ENCODE measurements around the gene THRAP3.

Gene THRAP3, protein sequence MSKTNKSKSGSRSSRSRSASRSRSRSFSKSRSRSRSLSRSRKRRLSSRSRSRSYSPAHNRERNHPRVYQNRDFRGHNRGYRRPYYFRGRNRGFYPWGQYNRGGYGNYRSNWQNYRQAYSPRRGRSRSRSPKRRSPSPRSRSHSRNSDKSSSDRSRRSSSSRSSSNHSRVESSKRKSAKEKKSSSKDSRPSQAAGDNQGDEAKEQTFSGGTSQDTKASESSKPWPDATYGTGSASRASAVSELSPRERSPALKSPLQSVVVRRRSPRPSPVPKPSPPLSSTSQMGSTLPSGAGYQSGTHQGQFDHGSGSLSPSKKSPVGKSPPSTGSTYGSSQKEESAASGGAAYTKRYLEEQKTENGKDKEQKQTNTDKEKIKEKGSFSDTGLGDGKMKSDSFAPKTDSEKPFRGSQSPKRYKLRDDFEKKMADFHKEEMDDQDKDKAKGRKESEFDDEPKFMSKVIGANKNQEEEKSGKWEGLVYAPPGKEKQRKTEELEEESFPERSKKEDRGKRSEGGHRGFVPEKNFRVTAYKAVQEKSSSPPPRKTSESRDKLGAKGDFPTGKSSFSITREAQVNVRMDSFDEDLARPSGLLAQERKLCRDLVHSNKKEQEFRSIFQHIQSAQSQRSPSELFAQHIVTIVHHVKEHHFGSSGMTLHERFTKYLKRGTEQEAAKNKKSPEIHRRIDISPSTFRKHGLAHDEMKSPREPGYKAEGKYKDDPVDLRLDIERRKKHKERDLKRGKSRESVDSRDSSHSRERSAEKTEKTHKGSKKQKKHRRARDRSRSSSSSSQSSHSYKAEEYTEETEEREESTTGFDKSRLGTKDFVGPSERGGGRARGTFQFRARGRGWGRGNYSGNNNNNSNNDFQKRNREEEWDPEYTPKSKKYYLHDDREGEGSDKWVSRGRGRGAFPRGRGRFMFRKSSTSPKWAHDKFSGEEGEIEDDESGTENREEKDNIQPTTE

DNA sequence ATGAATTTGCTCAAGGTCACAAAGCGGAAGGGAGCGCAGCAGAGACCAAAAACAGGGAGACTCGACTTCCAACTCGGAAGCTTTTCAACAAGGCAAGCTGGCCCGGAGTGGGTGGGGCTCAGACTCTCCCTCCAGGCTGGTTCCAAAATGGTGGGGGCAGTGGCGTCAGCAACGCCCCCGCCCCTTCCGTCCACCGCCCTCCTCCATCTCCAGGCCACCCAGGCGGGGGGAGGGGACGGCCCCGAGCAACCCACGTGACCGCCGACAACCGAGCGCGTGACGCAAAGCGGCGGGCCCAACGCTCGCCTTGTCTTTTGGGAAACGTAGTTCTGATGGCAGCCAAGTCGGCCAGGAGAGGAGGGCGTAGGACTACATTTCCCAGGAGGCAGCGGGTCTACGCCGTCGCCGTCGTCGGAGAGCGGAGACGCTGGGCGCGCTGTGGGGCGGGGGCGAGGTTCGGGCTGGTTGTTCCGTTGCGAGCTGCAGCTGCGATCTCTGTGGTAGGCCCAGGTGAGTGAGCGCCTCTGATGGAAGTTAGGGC is at the start of gene THRAP3:
TSS of gene THRAP3 (plus strand) at position 448 of the 541 bp plus-strand sequence. CDS start 58,121 bp downstream, outside the sequence.
- peak within 1 kb of the TSS; percentile 95 for H3K27ac ChIP-seq
- TF ChIP-seq, protein P1, sequence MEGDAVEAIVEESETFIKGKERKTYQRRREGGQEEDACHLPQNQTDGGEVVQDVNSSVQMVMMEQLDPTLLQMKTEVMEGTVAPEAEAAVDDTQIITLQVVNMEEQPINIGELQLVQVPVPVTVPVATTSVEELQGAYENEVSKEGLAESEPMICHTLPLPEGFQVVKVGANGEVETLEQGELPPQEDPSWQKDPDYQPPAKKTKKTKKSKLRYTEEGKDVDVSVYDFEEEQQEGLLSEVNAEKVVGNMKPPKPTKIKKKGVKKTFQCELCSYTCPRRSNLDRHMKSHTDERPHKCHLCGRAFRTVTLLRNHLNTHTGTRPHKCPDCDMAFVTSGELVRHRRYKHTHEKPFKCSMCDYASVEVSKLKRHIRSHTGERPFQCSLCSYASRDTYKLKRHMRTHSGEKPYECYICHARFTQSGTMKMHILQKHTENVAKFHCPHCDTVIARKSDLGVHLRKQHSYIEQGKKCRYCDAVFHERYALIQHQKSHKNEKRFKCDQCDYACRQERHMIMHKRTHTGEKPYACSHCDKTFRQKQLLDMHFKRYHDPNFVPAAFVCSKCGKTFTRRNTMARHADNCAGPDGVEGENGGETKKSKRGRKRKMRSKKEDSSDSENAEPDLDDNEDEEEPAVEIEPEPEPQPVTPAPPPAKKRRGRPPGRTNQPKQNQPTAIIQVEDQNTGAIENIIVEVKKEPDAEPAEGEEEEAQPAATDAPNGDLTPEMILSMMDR (conservative IDR thresholded peaks at IDR 0.05), result no peak

DNA sequence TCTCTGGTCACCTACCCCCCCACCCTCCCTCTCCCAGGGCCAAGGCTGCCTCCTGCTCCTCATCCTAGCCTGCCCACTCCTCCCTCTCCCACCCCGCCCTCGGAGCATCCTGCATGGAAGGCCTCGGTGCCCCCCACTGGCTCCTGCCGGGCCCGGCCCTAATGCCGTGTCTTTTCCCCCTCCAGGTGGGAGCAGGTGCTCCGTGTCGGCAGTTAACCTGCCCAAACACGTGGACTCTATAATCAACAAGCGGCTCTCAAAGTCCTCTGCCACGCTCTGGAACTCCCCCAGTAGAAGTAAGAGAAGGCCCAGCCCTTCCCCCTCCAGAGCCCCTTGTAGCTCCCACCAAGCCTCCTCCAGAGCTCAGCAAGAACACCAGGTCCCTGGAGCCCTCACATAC is 49.5 kb upstream of the THRAP3 start:
- H3K27ac ChIP-seq, result no peak overlapping the region
- TF ChIP-seq, protein P1 (conservative IDR thresholded peaks at IDR 0.05), result no peak

DNA sequence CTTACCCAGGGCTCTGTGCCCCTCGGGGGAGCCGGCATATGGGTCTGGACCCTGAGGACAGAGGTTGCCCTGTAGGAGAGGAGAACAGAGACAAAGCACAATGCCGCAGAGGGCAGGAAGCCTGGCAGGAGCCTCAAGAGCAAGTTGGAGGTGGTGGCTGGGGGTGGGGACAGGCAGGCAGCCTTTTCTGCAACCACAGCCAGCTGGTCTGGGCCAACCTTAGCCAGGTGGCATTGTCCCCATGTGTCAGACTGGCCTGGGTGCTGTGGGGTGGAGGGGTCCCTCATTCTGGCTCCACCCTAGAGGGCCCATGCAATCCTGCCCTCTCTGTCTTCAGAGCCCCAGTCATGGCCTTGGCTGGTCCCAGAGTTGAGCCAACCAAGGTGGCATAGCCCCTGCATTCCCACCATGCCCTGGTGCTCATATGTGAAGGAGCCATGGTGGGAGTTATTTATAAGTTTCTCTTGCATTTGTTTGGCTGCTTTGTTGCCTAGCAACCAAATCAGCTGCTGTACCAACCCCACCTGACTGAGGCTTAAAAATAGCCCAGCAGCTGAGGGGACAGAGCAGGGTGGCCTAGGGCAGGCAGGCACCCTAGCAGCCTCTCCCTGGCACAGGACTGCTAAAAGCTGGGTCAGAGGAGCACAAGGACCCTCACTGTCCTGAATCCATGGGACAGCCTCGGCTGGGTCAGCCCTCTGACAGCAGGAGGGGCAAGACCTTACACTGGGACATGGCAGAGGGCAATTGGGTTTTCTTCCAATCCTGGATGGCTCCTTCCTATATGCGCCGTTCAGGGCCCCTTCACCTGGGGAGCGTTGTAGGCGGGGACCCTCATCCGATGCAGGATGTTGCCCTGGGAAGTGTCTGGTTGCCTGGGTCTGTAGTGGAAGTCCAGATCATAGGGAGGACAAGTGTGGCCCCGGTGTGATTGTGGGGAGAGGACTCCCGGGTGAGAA is 48.8 kb upstream of the THRAP3 start:
- H3K27ac ChIP-seq, result no peak overlapping the region

DNA sequence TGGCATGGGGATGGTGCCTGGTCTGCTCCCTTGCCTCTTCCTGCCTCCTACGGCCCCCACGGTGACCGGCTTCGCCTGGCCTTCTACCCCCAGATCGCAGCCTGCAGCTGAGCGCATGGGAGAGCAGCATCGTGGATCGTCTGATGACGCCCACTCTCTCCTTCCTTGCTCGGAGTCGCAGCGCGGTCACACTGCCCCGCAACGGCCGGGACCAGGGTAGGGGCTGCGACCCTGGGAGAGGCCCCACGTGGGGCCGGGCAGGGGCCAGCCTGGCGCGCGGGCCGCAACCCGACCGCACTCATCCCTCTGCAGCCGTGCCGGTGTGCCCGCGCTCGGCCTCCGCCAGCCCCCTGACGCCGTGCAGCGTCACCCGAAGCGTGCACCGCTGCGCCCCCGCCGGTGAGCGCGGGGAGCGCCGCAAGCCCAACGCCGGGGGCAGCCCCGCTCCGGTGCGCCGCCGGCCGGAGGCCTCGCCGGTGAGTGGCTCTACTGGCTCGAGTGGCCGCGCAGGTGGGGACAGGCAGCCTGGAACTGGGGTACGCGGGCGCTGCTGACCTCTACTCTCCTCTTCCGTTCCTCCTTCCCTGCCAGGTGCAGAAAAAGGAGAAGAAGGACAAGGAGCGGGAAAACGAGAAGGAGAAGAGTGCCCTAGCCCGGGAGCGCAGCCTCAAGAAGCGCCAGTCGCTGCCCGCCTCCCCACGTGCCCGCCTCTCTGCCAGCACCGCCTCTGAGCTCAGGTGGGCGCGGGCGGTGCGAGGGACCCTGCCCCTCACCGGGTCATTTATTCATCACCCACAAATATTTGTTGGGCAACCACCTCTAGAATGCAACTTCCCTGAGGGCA is 47.9 kb upstream of the THRAP3 start:
- H3K27ac ChIP-seq, result no peak overlapping the region
- TF ChIP-seq, protein P1 (conservative IDR thresholded peaks at IDR 0.05), result no peak

More for the DNA sequence above, 48.8 kb upstream of the THRAP3 start:
- TF ChIP-seq, protein P1 (conservative IDR thresholded peaks at IDR 0.05), result no peak

DNA sequence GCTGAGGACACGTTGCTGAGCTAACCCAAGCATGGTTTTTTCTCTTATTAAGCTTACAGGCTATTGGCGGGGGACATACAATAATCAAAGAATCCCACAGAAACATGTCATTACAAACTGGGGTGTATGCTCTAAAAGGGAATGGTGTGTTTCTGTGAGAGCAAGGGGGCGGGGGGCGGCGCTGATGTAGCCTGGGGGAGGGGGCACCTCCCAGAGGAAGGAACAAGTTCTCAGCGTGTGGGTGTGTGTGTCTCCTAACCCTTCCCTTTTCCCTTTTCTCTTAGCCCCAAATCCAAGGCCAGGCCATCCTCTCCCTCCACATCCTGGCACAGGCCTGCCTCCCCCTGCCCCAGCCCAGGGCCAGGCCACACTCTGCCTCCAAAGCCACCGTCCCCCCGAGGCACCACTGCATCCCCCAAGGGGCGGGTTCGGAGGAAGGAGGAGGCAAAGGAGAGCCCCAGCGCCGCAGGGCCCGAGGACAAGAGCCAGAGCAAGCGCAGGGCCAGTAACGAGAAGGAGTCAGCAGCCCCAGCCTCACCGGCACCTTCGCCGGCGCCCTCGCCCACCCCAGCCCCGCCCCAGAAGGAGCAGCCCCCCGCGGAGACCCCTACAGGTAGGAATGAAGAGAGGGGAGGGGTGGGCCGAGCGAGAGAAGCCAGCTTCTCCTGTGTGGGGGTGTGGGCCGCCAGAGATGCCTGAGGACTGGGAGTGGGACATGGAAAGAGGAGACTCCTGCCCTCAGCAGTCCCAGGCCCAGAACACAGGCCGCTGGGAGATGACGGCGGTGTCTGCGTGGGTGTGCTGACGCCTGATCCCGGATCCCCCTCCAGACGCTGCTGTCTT is 46.4 kb upstream of the THRAP3 start:
- H3K27ac ChIP-seq, result no peak overlapping the region
- TF ChIP-seq, protein P1 (conservative IDR thresholded peaks at IDR 0.05), result no peak

Measured in VCaP (cell line).